A549 (cell line): ENCODE data around the gene PCDHGA6. TPM values are rescaled to one million over a fixed set of nuclear protein-coding genes. Genes with fewer than 3 reads are reported as not detected.

Source experiments
- ATAC-seq, 2 experiments: fragments of 200-7000 bp in 1 of 2; fragments of >200 bp in 1 of 2; cut with Nextera tagmentation in 1 of 2; cut with Tn5 transposase in 1 of 2; 3 replicates each; pipeline versions ENCODE4 v1.8.0 to v1.9.1; 2018 to 2020; ENCODE audit warnings: mild to moderate bottlenecking in 1 of 2, moderate library complexity in 1 of 2
- CTCF ChIA-PET: fragments of 300-600 bp; sonication (Branson Sonifier 250); formaldehyde crosslinking; extraction: SDS; loops from one replicate; lab custom pipeline; 2021; ENCODE audit warnings: antibody characterized with exemption, inconsistent platforms; lab: Yijun Ruan, JAX
- POLR2A ChIA-PET: fragments of 350-600 bp; formaldehyde crosslinking; extraction: SDS; loops from one replicate; lab custom pipeline; 2021; ENCODE audit warnings: antibody characterized with exemption, inconsistent platforms; lab: Yijun Ruan, JAX
- DNase-seq, 2 experiments: peaks; one replicate each; pipeline versions ENCODE4 v3.0.0 to v3.0.0-alpha.2; 2011 to 2016; ENCODE audit warnings: low read depth in 1 of 2, low spot score in 1 of 2
- FAIRE-seq: peaks from 2 replicates; lab custom pipeline; 2011; peaks lifted over from hg19 to GRCh38; lab: Jason Lieb, UNC
- H3K27ac ChIP-seq, 2 experiments: fragments of >200 bp; sonication (Bioruptor Twin); formaldehyde crosslinking; 3 replicates each; pipeline ENCODE4 v1.5.1; 2016 to 2017
- H3K4me1 ChIP-seq: fragments of >200 bp; sonication (Bioruptor Twin); formaldehyde crosslinking; 3 replicates; pipeline ENCODE4 v1.6.1; 2016
- H3K4me2 ChIP-seq: fragments of >200 bp; sonication (Bioruptor Twin); formaldehyde crosslinking; 3 replicates; pipeline ENCODE4 v1.6.1; 2016
- H3K4me3 ChIP-seq: fragments of >200 bp; sonication (Bioruptor Twin); formaldehyde crosslinking; 3 replicates; pipeline ENCODE4 v1.5.1; 2016
- H3K9me3 ChIP-seq: fragments of >200 bp; sonication (Bioruptor Twin); formaldehyde crosslinking; 3 replicates; pipeline ENCODE4 v1.6.1; 2016
- BCL3 ChIP-seq: fragments of >200 bp; sonication (Bioruptor Twin); formaldehyde crosslinking; IDR thresholded peaks from 3 replicates; pipeline ENCODE4 v1.6.1; 2016
- CBX8 ChIP-seq: fragments of 200-600 bp; sonication (generic); IDR thresholded peaks from 2 replicates; pipeline ENCODE4 v1.6.1; 2016
- CEBPB ChIP-seq, 2 experiments: fragments of >200 bp in 1 of 2; sonication (Bioruptor Twin) in 1 of 2; formaldehyde crosslinking in 1 of 2; IDR thresholded peaks; 2 replicates each; pipeline ENCODE4 v1.6.1; 2012 to 2016
- CHD2 ChIP-seq: fragments of 150-350 bp; IDR thresholded peaks from 2 replicates; pipeline ENCODE4 v1.6.1; 2014; ENCODE audit warnings: low read length; ENCODE audit not compliant: partially characterized antibody
- CTCF ChIP-seq: fragments of >200 bp; sonication (Bioruptor Twin); formaldehyde crosslinking; IDR thresholded peaks from 3 replicates; pipeline ENCODE4 v1.5.1; 2016
- FOSL2 ChIP-seq, 2 experiments: fragments of 450-650 bp in 1 of 2; fragments of >200 bp in 1 of 2; sonication (Bioruptor Twin) in 1 of 2; formaldehyde crosslinking; IDR thresholded peaks; 2 replicates each; pipeline versions ENCODE4 v1.5.0 to v1.6.1; 2016 to 2020; ENCODE audit warnings: mild to moderate bottlenecking in 1 of 2, moderate library complexity in 1 of 2
- NFE2L2 ChIP-seq: fragments of 150-350 bp; conservative IDR thresholded peaks from 2 replicates; pipeline ENCODE4 v1.6.1; 2014; ENCODE audit warnings: low read length
- RAD21 ChIP-seq, 2 experiments: fragments of >200 bp in 1 of 2; sonication (Bioruptor Twin) in 1 of 2; formaldehyde crosslinking in 1 of 2; IDR thresholded peaks in 1 of 2; conservative IDR thresholded peaks in 1 of 2; 2 replicates in 1 of 2; 3 replicates in 1 of 2; pipeline ENCODE4 v1.6.1; 2012 to 2018; ENCODE audit warnings: inconsistent platforms in 1 of 2
- REST ChIP-seq: fragments of 200-600 bp; sonication (generic); IDR thresholded peaks from 2 replicates; pipeline ENCODE4 v1.6.1; 2016; ENCODE audit warnings: antibody characterized with exemption, mild to moderate bottlenecking, moderate library complexity
- SMC3 ChIP-seq: fragments of >200 bp; sonication (Bioruptor Twin); formaldehyde crosslinking; IDR thresholded peaks from 3 replicates; pipeline ENCODE4 v1.6.1; 2018; ENCODE audit warnings: inconsistent platforms
- ZFP36 ChIP-seq: fragments of 450-650 bp; IDR thresholded peaks from 2 replicates; pipeline ENCODE4 v1.6.1; 2014; ENCODE audit warnings: borderline replicate concordance; ENCODE audit not compliant: partially characterized antibody
- ZNF302 ChIP-seq: fragments of 250-450 bp; sonication (Bioruptor Pico); IDR thresholded peaks from 2 replicates; pipeline ENCODE4 v1.9.0; 2021; ENCODE audit warnings: inconsistent platforms, mild to moderate bottlenecking, moderate library complexity
- WGBS: methylation state at CpG from one replicate; pipeline ENCODE4 v1.1.6; 2017; ENCODE audit errors: missing lambda C conversion rate; 5-methylcytosine and 5-hydroxymethylcytosine counted together
- polyA plus RNA-seq, 4 experiments: library from polyadenylated mRNA; depleted of rRNA in 3 of 4; stranded (reverse); fragments of >200 nt; fragmentation: RNase III in 1 of 4; extraction: RNeasy Plus Mini Kit Qiagen cat#74134 plus additional on column Dnase treatment in 1 of 4; gene quantifications; 2 replicates in 3 of 4; 3 replicates in 1 of 4; pipeline ENCODE4 v1.2.3, GENCODE V29; 2011 to 2017

PCDHGA6 gene
- polyA plus RNA-seq, 2 of the 4 experiments (the other 2 are of a cell fraction), result 0.23 to 1.0 TPM

- ATAC-seq, result no peak
- H3K4me3 ChIP-seq, result no peak overlapping the region
- H3K4me2 ChIP-seq, result no peak overlapping the region
- H3K4me1 ChIP-seq, result no peaks in the 10 kb centered on the region
- DNase-seq, result no peak
- WGBS, result 85% methylated on average over 47 of the region's 74 CpGs
- CTCF ChIA-PET, result interaction anchor here (1.0 to 2.4 kb wide), 4 partner anchors 36 to 139 kb away, joined by 3 to 9 read pairs (median 4); partner anchors contain the start of gene PCDHGA7
- H3K27ac ChIP-seq, result no peak overlapping the region
- FAIRE-seq, result no peak
- peaks cover 61% of the 10 kb centered on the region for H3K9me3 ChIP-seq
- TF ChIP-seq REST (no peak), SMC3 (no peak), BCL3 (no peak), NFE2L2 (no peak)
- TF ChIP-seq, all 56 proteins: peak for 0
- POLR2A ChIA-PET, result no interaction called here
Observed at GRCh38 chr5:141419074-141419880, 45.6 kb downstream of the PCDHGA6 start.

- CTCF ChIA-PET, result interaction anchor here (1.1 to 1.8 kb wide), 7 partner anchors 9 to 143 kb away, joined by 3 to 7 read pairs (median 4); partner anchors contain the start of genes PCDHGA12, PCDHGA5 and PCDHGB6
Observed at GRCh38 chr5:141420855-141421488, 47.3 kb downstream of the PCDHGA6 start, which contains the start of gene PCDHGA11. PCDHGA11 (plus strand) TSS chr5:141421051; CDS start chr5:141421228, 177 bp downstream.

GRCh38 chr5:141421489-141421855 lies 47.8 kb downstream of the PCDHGA6 start:
- Histone ChIP-seq H3K4me2 (no peak overlapping the region), H3K9me3 (peaks cover 73% of the 10 kb centered on the region), H3K4me3 (no peak overlapping the region), H3K4me1 (no peaks in the 10 kb centered on the region), H3K27ac (no peak overlapping the region)
- ATAC-seq, result no peak
- ChIA-PET POLR2A (no interaction called here), CTCF (interaction anchor here (1.1 to 1.8 kb wide), 7 partner anchors 9 to 143 kb away, joined by 3 to 7 read pairs (median 4); partner anchors contain the start of genes PCDHGA12, PCDHGA5 and PCDHGB6)
- no peak for TF ChIP-seq ZNF302 (CRISPR knock-in tag)
- no peak for TF ChIP-seq CHD2
- no peak for TF ChIP-seq CTCF
- no peak for TF ChIP-seq ZFP36
- TF ChIP-seq NFE2L2, result no peak
- no peak for TF ChIP-seq CBX8
- no peak for FAIRE-seq
- DNase-seq, result no peak
- 47% methylated on average over 13 of the region's 13 CpGs for WGBS

More at GRCh38 chr5:141420855-141421488, 47.3 kb downstream of the PCDHGA6 start, which contains the start of gene PCDHGA11:
- peaks cover 68% of the 10 kb centered on the region for H3K9me3 ChIP-seq
- peak in 1 of 2 experiments; percentile 14 for DNase-seq
- no peaks in the 10 kb centered on the region for H3K4me1 ChIP-seq
- ATAC-seq, result no peak
- WGBS, result 76% methylated on average over 42 of the region's 42 CpGs
- no peak within 1 kb of the TSS for H3K4me3 ChIP-seq
- TF ChIP-seq RAD21 (conservative IDR thresholded peaks at IDR 0.05 in 1 of 2, IDR thresholded peaks at IDR 0.05 in 1 of 2) (peak in 1 of 2 experiments; percentile 32; a peak in 2 of 5 replicates), CHD2 (no peak), FOSL2 (IDR thresholded peaks at IDR 0.05) (no peak), FOSL2 (CRISPR knock-in tag; IDR thresholded peaks at IDR 0.05) (no peak), CEBPB (IDR thresholded peaks at IDR 0.05) (no peak), SMC3 (no peak)
- H3K4me2 ChIP-seq, result no peak within 1 kb of the TSS
- H3K27ac ChIP-seq, result no peak within 1 kb of the TSS
- POLR2A ChIA-PET, result no interaction called here
- no peak for FAIRE-seq
